AG04450 (cell line): Measurements from ENCODE around the gene SLC16A4. TPM values are rescaled to one million over a fixed set of nuclear protein-coding genes. Genes with fewer than 3 reads are reported as not detected.

Experiments
- CTCF ChIA-PET: fragments of 300-600, 350-600 bp; formaldehyde crosslinking; extraction: SDS; loops from one replicate; lab custom pipeline; 2022; ENCODE audit warnings: antibody characterized with exemption, inconsistent platforms; lab: Charles Lee
- POLR2A ChIA-PET: fragments of 350-600 bp; formaldehyde crosslinking; extraction: SDS; loops from one replicate; lab custom pipeline; 2021; ENCODE audit warnings: antibody characterized with exemption, inconsistent platforms; lab: Yijun Ruan, JAX
- DNase-seq: peaks from one replicate; pipeline ENCODE4 v3.0.0-alpha.2; 2011; ENCODE audit warnings: low read depth, low spot score
- H3K27ac ChIP-seq: one replicate; pipeline ENCODE4 v1.5.1; 2012; ENCODE audit warnings: low read depth, low read length, control low read depth
- H3K27me3 ChIP-seq: one replicate; pipeline ENCODE4 v1.6.0; 2012; ENCODE audit warnings: low read length; ENCODE audit not compliant: control insufficient read depth, insufficient read depth
- H3K4me3 ChIP-seq: 2 replicates; pipeline ENCODE4 v1.5.1; 2011; ENCODE audit warnings: mild to moderate bottlenecking, low read depth, low read length, control low read depth
- H3K9me3 ChIP-seq: 2 replicates; pipeline ENCODE4 v1.5.1; 2012; ENCODE audit warnings: low read length; ENCODE audit not compliant: control insufficient read depth, insufficient read depth
- polyA plus RNA-seq: library from polyadenylated mRNA; depleted of rRNA; stranded (reverse); fragments of >200 nt; gene quantifications from 2 replicates; pipeline ENCODE4 v1.2.3, GENCODE V29; 2011
- TF ChIP-seq, protein P1 (sequence below): IDR thresholded peaks from 2 replicates; pipeline ENCODE4 v1.5.1; 2011; ENCODE audit warnings: low read depth, low read length, control low read depth, inconsistent platforms

Gene SLC16A4
- polyA plus RNA-seq, 1 experiment: 98.8 TPM

DNA sequence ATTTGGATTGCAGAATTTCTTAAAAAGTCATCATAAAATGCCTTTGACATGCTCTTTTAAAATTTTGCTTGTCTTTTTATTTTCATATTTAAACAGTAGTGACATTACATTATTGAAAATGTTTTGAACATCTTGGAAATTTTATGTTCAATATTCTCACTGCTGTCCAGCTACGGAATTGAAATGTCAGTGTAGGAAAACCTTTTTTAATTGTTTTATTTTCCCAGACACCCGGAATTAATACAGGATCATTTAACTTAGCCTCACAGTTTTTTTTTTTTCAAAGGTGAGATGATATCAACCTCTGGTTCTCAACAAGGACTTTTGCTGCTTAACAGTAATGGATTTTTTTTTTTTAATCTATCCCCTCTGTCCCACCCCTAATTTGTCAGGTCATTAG is 47.6 kb downstream of the SLC16A4 start:
- Histone ChIP-seq H3K27ac (no peak overlapping the region), H3K27me3 (no peaks in the 10 kb centered on the region), H3K9me3 (no peaks in the 10 kb centered on the region; the same call in 1 of the 2 replicates), H3K4me3 (no peak overlapping the region; the same call in 1 of the 2 replicates)
- DNase-seq: no peak
- TF ChIP-seq, protein P1, sequence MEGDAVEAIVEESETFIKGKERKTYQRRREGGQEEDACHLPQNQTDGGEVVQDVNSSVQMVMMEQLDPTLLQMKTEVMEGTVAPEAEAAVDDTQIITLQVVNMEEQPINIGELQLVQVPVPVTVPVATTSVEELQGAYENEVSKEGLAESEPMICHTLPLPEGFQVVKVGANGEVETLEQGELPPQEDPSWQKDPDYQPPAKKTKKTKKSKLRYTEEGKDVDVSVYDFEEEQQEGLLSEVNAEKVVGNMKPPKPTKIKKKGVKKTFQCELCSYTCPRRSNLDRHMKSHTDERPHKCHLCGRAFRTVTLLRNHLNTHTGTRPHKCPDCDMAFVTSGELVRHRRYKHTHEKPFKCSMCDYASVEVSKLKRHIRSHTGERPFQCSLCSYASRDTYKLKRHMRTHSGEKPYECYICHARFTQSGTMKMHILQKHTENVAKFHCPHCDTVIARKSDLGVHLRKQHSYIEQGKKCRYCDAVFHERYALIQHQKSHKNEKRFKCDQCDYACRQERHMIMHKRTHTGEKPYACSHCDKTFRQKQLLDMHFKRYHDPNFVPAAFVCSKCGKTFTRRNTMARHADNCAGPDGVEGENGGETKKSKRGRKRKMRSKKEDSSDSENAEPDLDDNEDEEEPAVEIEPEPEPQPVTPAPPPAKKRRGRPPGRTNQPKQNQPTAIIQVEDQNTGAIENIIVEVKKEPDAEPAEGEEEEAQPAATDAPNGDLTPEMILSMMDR: no peak
- ChIA-PET CTCF (interaction anchor here (1.0 to 2.6 kb wide), 4 partner anchors 30 to 136 kb away, joined by 3 to 12 read pairs (median 8); no protein-coding TSS in a partner anchor), POLR2A (no interaction called here)

DNA sequence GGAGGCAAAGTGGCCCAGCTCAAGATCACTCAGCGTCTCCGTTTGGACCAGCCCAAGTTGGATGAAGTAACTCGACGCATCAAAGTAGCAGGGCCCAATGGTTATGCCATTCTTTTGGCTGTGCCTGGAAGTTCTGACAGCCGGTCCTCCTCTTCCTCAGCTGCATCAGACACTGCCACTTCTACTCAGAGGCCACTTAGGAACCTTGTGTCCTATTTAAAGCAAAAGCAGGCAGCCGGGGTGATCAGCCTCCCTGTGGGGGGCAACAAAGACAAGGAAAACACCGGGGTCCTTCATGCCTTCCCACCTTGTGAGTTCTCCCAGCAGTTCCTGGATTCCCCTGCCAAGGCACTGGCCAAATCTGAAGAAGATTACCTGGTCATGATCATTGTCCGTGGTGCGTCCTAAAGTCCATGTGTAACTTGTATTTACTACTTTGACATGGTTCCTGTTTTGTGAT is 48.9 kb downstream of the SLC16A4 start:
- TF ChIP-seq, protein P1: no peak
- Histone ChIP-seq H3K27ac (no peak overlapping the region), H3K4me3 (peak overlapping the region; percentile 47), H3K27me3 (no peaks in the 10 kb centered on the region), H3K9me3 (peaks cover 3% of the 10 kb centered on the region; the same call in 1 of the 2 replicates)
- CTCF ChIA-PET: interaction anchor here (1.0 to 10.3 kb wide), 6 partner anchors 29 to 154 kb away, joined by 5 to 82 read pairs (median 8); no protein-coding TSS in a partner anchor
- POLR2A ChIA-PET: no interaction called here
- DNase-seq: no peak

DNA sequence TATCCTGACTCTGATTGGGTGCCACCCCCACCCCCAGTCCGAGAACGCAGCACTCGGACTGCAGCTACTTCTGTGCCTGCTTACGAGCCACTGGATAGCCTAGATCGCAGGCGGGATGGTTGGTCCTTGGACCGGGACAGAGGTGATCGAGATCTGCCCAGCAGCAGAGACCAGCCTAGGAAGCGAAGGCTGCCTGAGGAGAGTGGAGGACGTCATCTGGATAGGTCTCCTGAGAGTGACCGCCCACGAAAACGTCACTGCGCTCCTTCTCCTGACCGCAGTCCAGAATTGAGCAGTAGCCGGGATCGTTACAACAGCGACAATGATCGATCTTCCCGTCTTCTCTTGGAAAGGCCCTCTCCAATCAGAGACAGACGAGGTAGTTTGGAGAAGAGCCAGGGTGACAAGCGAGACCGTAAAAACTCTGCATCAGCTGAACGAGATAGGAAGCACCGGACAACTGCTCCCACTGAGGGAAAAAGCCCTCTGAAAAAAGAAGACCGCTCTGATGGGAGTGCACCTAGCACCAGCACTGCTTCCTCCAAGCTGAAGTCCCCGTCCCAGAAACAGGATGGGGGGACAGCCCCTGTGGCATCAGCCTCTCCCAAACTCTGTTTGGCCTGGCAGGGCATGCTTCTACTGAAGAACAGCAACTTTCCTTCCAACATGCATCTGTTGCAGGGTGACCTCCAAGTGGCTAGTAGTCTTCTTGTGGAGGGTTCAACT is 49.5 kb downstream of the SLC16A4 start:
- CTCF ChIA-PET: interaction anchor here (1.7 to 10.3 kb wide), 2 partner anchors 71 to 119 kb away, joined by 9 to 82 read pairs; no protein-coding TSS in a partner anchor
- no peak for DNase-seq
- POLR2A ChIA-PET: interaction anchor here (4.0 kb wide), 1 partner anchor 123 kb away, joined by 14 read pairs; no protein-coding TSS in a partner anchor

DNA sequence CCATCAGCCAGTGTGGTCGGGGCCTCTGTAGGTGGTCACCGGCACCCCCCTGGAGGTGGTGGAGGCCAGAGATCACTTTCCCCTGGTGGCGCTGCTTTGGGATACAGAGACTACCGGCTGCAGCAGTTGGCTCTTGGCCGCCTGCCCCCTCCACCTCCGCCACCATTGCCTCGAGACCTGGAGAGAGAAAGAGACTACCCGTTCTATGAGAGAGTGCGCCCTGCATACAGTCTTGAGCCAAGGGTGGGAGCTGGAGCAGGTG is 50.7 kb downstream of the SLC16A4 start:
- CTCF ChIA-PET: interaction anchor here (1.8 to 10.3 kb wide), 8 partner anchors 8 to 144 kb away, joined by 7 to 86 read pairs (median 24); partner anchors contain the start of gene KCNC4
- H3K27me3 ChIP-seq: no peaks in the 10 kb centered on the region
- peaks cover 3% of the 10 kb centered on the region; the same call in 1 of the 2 replicates for H3K9me3 ChIP-seq
- POLR2A ChIA-PET: interaction anchor here (1.3 to 4.0 kb wide), 5 partner anchors 11 to 124 kb away, joined by 4 to 14 read pairs (median 8); no protein-coding TSS in a partner anchor
- TF ChIP-seq, protein P1: no peak
- H3K27ac ChIP-seq: peak overlapping the region; percentile 91
- DNase-seq: no peak
- peak overlapping the region; percentile 98 for H3K4me3 ChIP-seq

More for the DNA sequence above, 49.5 kb downstream of the SLC16A4 start:
- H3K27ac ChIP-seq: no peak overlapping the region
- no peaks in the 10 kb centered on the region for H3K27me3 ChIP-seq
- peaks cover 3% of the 10 kb centered on the region; the same call in 1 of the 2 replicates for H3K9me3 ChIP-seq
- TF ChIP-seq, protein P1: no peak
- peak overlapping the region; percentile 98 for H3K4me3 ChIP-seq
